GM21717 (cell line): Measurements from ENCODE around the gene CEP112.
"Not testable (repeated sequence)": the region's sequence is repeated elsewhere in the genome, so short reads cannot be mapped to it uniquely, and the experiment has no call there.

Experiments used
- ATAC-seq: cut with Tn5 transposase; IDR thresholded peaks from one replicate; pipeline ENCODE4 v1.9.1; 2021; ENCODE audit warnings: mild to moderate bottlenecking, moderate library complexity; ENCODE audit not compliant: unreplicated experiment

CEP112 gene

DNA sequence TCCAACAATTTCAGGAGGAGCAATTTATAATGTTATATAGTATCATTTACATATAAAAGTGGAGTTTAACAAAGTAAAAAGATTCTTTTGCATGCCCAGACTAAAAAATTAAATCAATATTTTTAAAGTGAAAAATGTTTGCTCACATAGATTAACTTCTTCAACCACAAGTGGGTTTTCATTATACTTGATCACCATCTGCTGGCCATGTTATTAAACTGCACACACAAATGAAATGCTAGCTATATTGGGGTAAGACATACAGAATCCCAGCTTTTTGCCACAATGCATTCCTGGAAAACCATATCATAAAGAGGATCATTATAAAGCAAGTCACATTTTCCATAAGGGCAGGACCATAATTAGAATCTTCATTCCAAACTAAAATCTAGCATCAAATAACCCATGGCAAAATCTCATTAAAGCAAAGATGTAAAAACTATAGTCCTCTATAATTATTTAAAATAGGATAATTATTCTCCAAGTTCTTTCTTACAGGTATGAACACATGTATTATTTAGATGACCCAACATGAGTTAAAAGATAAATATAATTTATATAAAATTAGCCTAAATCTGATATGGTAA lies 26.3 kb downstream of the CEP112 start:
- ATAC-seq, result no peak

DNA sequence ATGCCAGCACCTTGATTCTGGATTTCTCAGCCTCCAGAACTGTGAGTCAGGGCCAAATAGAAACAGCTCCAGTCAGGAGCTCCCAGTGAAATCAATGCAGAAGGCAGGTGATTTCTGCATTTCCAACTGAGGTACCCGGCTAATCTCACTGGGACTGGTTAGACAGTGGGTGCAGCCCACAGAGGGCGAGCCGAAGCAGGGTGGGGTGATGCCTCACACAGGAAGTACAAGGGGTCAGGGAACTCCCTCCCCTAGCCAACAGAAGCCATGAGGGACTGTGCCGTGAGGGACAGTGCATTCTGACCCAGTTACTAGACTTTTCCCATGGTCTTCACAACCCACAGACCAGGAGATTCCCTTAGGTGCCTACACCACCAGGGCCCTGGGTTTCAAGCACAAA lies 36.9 kb downstream of the CEP112 start:
- ATAC-seq, result not testable (repeated sequence)

DNA sequence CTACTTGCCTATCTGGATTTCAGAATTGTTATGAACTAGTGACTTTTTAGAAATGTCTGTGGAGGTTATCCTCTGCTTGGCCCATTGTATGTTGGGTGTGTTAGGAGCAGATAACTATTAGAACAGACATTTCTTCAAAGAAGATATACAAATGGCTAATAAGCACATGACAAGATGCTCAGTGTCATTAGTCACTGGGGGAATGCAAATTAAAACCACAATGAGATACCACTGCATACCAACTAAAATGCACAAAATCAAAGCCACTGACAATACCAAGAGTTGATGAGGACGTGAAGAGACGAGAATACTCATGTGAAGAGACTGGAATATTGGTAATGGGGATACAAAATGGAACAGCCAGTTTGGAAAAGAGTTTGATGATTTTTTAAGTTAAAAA lies 39.2 kb downstream of the CEP112 start:
- no peak for ATAC-seq

DNA sequence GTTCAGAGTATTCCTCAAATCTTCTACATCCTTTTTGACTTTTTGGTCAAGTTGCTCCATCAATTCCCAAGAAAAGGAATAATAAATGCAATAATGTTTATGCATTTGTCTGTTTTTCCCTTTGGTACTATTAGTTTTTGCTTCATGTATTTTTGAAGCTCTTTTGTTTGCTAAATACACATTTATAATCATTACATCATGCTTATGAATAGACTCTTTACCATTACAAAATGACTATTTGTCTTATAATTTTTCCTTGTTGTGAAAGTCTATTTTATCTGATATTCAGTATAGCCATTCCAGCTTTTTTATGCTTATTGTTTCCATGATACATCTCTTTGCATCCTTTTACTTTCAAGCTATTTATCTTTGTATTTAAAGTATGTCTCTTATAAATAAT lies 41.2 kb downstream of the CEP112 start:
- ATAC-seq, result no peak

DNA sequence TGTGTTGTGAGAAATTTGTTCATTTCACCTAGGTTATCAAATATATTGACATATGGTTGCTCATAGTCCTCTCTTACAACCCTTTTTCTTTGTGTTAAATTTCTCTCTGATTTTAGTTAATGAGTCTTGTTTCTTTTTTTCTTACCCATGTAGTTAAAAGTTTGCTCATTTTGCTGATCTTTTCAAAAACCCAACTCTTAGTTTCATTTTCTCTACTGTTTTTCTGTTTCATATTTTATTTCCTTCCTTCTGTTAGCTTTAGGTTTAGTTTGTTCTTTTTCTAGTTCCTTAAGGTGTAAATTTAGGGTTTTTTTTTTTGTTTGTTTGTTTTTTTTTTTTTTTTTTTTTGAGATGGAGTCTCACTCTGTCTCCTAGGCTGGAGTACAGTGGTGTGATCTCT lies 42.4 kb downstream of the CEP112 start:
- no peak for ATAC-seq

DNA sequence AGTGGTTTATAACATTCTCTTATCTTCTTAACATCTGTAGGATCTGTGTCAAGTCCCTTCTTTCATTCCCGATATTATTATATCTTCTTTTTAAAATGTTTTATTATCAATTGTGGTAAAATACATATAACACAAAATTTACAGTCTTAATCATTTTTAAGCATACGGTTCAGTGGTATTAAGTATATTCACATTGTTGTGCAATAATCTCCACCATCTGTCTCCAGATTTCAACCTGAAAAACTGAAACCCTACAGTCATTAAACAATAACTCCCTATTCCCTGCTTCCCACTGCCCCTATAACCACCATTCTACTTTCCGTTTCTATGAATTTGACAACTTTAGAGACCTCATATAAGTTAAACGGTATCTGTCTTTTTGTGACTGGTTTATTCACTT lies 45.5 kb downstream of the CEP112 start:
- no peak for ATAC-seq

DNA sequence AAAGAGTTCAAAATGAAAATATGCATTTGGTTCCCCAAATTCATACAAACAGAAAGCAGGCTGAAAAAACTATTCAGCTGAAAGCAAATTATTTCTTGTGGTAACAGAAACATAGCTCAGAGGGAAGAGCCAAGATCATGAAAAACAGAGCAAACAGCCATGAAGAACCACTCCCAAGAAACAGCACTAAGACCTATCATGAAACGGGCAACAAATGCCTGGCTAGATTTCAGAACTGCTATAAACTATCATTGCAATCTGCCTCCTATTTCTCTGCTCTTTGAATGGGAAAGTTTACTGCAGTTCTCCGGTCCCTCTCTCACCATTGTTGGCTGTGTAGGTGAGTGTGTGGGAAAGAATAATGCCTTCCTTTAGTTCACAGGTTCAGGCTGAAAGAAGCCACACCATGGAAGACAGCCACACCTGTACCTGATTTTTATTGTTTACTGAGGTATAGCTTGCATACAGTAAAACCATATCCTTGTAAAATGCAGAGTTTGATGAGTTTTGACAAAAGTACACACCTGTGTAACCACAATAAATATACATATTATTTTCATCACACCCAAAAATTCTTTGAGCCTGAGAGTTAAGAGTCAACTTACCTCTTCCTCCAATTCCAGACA lies 48.2 kb downstream of the CEP112 start:
- no peak for ATAC-seq

DNA sequence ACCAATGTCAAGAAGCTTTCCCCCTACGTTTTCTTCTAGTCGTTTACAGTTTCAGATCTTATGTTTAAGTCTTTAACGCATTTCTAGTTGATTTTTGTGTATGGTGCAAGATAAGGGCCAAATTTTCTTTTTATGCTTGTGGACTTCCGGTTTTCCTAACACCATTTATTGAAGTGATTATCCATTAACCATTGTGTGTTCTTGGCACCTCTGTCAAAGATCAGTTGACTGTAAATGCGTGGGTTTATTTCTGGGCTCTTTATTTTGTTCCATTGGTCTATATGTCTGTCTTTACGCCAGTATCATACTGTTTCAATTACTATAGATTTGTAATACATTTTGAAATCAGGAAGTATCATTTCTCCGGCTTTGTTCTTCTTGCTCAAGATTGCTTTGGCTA lies 49.5 kb downstream of the CEP112 start:
- no peak for ATAC-seq

DNA sequence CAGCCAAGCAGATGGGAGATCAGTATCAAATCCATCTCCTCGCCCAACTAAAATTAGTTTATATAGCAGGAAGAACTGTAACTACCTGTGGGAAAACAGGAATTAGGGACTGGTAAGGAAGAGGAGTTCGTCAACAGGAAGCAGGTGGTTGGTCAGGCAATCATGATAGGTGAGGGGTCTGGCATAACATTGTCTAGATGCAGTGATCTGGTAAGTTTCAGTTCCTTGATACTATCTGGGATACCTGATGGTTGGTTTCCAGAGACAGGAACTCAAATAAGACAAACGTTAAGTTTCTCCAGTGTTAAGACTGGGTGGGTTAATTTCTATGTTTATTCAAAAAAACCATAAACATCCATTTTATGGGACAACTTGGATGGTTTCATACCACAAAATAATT lies 53.8 kb downstream of the CEP112 start:
- no peak for ATAC-seq

DNA sequence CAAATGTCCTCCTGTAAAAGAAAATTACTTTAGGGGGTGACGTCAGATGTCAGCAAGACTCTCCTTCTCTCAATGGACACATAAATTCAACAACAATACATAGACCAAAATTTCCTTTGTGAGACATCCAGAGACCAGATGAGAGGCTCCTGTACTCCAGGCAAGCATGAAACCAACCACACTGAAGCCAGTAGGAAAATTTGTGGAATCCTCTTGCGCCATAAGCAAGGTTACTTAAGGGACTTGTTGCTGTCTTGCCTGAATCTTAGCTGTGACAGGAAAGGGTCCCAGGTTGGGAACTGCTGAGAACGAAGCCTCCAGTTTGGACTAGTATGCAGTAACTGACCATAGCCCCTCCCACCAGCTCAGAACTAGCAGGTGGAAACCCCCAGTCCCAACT lies 56.0 kb downstream of the CEP112 start:
- no peak for ATAC-seq

DNA sequence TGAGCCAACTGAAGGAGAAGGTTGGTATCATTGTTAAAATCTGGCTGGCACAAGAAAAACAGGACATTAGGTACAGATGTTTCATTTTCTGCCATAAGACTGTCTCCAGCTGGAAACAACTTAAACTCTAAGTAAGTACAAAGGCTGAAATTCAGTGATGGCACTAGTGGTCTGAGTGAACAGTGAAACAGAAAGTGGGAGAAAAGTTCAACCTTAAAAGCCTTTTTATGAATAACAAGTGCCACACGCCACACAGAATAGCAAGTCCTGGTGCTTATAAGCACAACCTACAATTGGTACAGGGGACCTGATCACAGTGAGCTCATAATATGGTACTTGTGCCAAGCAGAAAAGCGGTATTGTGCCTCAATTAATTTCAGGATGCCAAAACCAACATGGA lies 56.7 kb downstream of the CEP112 start:
- ATAC-seq, result no peak

DNA sequence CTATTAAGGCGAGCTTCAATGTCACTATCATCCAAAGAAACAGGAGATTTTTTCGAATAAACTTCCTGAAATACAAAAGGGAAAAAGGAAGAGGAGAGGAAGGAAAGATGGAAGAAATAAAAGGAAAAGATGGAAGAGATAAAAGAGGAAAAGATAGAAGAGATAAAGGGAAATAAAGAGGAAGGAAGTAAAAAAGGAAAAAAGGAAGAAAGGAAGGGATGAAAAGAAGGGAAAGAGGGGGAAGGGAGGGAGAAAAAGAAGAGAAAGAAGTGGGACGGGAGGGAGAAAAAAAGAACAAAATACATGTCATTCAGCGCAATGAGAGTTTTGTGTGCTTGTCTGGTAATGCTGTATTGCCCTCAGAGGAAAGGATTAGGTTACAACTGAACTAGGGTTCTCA lies 62.2 kb downstream of the CEP112 start:
- ATAC-seq, result no peak

DNA sequence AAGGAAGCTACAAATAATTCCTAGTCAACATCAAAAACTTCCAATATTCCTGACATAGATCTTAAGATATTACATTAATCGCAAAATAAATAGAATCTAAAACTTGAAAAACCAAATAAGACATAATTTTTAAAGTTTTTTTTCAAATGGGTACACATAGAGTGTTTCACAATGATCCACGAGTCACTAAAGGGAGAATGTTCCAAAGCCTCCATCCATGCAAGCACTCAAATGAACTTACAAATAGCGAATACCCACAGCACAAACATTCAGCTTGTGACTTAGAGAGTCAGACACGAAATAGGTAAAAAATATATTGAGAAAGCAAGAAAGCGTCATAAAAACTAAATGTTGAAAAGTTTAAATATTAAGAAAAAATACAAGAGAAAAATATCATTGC lies 65.7 kb downstream of the CEP112 start:
- no peak for ATAC-seq

DNA sequence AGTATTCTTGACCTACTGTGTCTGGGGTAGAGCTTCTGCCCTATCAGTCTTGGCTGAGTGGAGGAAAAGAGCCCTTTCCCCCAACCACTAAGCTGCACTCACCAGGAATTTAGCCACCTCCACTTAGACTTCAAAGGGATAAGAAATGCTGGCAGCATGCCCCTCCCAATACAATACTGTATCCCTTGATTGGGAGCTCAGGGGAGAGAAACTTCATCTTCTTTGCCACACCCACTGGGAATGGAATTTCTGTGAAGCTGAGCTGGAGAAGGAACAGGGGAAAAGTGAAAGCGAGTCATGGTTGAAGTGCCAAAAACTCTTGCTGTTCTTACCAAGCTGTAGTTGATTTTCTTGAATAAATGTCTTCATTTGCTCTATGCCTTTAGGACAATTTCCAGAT lies 68.8 kb downstream of the CEP112 start:
- ATAC-seq, result no peak

DNA sequence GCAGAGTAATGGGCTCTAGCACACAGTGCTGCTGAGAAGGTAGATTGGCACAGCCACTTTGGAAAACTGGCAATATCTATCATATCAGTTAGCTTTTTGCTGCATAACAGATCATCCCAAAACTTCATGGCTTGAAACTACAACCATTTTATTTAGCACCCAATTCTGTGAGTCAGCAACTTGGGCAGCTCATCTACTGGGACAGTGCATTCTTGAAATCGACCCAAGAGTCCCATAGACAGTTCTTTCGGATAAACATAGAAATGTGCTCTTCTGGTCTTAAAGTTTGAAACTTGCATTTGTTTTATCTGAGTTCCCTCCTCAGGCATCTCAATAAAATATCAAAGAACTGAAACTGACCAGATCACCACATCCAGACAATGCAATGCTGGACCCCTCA lies 76.7 kb downstream of the CEP112 start:
- no peak for ATAC-seq

DNA sequence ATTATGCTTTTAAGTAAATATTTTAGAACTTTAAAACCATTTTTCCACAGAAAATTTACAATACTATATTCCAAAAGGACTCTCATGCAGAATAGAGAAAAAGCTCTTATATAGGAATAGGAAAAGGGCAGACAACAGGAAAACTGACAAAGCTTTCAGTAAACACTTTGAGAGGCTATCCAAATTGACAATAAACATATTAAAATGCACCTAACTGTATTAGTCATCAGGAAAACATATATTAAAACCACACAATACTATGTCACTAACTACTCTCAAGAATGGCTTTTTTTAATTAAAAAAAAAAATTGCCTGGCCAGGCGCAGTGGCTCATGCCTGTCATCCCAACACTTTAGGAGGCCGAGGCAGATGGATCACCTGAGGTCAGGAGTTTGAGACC lies 77.3 kb downstream of the CEP112 start:
- no peak for ATAC-seq

DNA sequence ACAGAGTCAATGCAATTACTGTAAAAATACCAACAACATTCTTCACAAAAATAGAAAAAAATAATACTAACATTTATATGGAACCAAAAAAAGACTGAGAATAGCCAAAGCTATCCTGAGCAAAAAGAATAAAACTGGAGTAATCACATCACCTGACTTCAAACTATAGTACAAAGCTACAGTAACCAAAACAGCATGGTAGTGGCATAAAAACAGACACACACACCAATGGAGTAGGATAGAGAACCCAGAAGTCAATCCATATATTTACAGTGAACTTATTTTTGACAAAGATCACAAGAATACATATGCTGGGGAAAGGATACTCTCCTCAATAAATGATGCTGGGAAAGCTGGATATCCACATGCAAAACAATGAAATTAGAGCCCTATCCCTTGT lies 84.2 kb downstream of the CEP112 start:
- no peak for ATAC-seq

DNA sequence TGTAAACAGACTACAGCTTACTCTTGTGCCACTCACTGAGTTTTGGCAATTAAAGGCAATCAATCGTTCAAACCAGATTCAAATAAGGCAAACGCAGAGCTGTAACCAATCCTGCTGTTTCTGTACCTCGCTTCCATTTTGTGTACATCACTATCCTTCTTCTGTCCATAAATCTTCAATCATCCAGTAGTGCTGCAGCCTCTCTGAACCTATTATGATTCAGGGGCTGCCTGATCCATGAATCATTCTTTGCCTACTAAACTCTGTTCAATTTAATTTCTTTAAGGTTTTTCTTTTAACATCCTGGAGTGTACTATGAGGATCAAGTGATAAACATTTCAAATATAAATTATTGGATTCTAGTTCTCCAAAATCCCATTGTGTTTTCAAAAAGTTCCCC lies 93.9 kb downstream of the CEP112 start:
- no peak for ATAC-seq

DNA sequence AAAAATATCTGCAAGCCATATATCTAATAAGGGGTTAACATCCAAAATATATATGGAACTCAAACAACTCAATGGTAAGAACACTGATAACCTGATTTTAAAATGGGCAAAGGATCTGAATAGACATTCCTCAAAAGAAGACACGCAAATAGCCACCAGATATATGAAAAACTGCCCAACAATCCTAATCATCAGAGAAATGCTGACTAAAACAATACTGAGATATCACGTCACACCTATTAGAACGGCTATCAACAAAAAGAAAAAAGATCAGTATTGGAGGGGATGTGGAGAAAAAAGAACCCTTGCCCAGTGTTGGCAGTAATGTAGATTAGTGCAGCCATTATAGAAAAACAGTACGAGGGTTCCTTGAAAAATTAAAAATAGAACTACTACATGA lies 97.2 kb downstream of the CEP112 start:
- no peak for ATAC-seq

DNA sequence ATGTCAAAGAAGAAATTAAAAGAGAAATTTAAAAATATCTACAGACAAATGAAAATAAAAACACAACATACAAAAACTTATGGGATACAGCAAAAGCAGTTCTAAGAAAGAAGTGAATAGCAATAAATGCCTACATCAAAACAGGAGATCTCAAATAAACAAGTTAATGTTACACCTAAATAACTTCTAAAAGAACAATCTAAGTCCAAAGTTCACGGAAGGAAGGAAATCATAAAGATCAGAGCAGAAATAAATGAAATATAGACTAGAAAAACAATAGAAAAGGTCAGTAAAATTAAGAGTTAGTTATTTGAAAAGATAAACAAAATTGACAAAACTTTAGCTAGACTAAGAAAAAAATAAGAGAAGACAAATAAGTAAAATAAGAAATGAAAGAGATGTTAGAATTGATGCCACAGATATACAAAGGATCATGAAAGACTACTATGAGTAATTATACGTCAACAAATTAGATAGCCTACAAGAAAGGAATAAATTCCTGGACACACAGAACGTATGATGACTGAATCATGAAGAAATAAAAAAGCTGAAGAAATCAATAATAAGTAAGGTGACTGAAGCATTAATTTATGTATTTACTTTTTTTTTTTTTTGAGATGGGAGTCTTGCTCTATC lies 100.4 kb downstream of the CEP112 start:
- no peak for ATAC-seq

DNA sequence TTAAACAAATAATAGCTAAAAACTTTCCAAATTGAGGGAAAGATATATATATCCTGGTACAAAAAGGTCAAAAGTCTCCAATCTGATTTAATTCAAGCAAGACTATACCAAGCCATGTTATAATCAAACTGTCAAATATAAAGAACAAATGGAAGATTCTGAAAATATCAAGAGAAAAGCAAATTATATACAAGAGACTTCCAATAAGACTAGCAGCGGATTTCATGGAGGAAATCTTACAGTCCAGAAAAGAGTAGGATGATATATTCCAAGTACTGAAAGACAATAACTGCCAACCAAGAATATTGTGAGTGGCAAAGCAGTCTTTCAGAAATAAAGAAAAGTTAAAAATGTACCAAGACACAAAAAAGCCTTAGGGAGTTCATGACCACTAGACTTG lies 102.2 kb downstream of the CEP112 start:
- no peak for ATAC-seq

DNA sequence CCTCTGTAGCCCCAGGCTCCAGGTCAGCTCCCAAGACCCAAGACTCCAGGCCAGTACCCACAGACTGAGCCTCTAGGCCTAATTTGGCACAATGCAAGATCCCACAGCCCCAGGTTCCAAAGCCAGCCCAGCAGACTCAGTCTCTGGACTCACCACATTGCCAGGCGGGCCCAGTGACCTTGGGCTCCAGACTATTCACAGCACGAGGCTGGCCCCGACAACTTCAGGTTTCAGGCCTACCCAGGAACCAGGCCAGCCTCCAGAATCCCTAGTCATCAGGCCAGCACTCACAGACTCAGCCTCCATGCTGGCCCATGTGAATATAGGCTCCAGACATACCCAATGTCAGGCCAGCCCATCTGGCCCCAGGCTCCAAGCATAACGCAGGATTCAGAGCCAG lies 103.8 kb downstream of the CEP112 start:
- ATAC-seq, result no peak

DNA sequence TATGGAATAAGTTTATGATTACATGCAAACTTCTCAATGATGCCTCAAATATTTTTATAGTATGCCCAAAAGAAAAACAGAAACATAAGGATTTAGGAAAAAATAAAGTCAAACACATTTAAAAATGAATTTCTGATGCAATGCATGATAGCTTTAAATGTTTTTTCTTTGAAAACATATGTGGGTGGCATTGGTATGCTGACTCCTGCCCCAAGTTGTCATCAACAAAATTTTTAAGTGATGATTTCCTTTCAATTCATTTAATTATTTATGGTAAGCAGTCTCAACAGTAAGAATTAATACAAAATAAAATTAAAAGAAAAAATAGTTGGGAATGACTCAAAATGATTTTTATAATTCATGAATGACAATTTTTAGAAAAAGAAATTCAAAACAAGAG lies 104.9 kb downstream of the CEP112 start:
- ATAC-seq, result no peak
